HG02885 (cell line): ENCODE measurements around the gene NLRX1.
A peak's percentile ranks its signal among the peaks of the same experiment; 100 is the strongest.
"Not testable (repeated sequence)": the region's sequence is repeated elsewhere in the genome, so short reads cannot be mapped to it uniquely, and the experiment has no call there.

Experiments
- ATAC-seq: cut with Tn5 transposase; IDR thresholded peaks from one replicate; pipeline ENCODE4 v1.9.1; 2021; ENCODE audit warnings: mild to moderate bottlenecking; ENCODE audit not compliant: unreplicated experiment, poor library complexity

The NLRX1 gene

GRCh38 chr11:119152604-119153003 is 15.9 kb upstream of the NLRX1 start:
- no peak for ATAC-seq

- ATAC-seq: no peak
These were observed 15.3 kb upstream of the NLRX1 start for GRCh38 chr11:119153049-119153818.

GRCh38 chr11:119154178-119154577 is 14.3 kb upstream of the NLRX1 start:
- ATAC-seq: no peak

- no peak for ATAC-seq
These were observed 12.6 kb upstream of the NLRX1 start for GRCh38 chr11:119155733-119156492.

- ATAC-seq: no peak
These were observed 12.0 kb upstream of the NLRX1 start for GRCh38 chr11:119156496-119156895.

DNA sequence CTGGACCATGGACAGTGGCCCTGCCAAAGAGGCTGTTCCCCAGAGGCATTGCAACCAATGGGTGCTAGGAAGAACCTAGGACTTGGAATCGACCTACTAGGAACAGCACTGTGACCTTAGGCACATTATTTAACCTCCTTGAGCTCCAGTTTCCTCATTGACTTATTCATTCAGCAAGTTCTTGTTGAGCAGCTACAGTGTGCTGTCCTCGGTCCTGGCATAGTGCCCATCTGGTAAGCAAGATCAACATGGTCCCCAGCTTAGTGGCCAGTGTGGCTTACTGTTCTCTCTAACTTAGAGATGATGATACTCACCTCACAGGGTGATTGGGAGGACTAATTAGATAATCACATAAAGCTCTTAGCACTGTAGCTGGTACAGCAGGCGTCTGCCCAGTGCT is 11.5 kb upstream of the NLRX1 start:
- no peak for ATAC-seq

- no peak for ATAC-seq
These were observed 10.1 kb upstream of the NLRX1 start for GRCh38 chr11:119158467-119158866.

GRCh38 chr11:119160151-119160550 is 8.4 kb upstream of the NLRX1 start:
- ATAC-seq: no peak

DNA sequence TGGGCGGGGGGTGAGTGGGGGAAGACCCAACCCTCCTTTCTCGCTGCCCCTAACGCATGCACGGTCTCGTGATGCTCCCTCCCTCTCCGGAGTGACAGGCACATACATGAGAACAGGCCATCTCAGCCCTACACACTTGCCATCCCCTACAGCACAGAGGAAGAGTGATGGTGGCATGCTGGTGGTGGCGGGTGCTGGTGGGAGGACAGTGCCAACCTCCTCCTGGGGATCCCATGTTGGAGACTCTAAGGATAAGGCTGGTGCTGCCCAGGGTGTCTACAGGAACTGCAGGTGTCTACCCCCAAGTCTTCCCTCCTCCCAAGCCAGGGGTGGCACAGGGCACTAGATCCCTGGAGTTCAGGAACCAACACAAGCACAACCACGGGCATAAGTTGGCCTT is 6.7 kb upstream of the NLRX1 start:
- ATAC-seq: no peak

DNA sequence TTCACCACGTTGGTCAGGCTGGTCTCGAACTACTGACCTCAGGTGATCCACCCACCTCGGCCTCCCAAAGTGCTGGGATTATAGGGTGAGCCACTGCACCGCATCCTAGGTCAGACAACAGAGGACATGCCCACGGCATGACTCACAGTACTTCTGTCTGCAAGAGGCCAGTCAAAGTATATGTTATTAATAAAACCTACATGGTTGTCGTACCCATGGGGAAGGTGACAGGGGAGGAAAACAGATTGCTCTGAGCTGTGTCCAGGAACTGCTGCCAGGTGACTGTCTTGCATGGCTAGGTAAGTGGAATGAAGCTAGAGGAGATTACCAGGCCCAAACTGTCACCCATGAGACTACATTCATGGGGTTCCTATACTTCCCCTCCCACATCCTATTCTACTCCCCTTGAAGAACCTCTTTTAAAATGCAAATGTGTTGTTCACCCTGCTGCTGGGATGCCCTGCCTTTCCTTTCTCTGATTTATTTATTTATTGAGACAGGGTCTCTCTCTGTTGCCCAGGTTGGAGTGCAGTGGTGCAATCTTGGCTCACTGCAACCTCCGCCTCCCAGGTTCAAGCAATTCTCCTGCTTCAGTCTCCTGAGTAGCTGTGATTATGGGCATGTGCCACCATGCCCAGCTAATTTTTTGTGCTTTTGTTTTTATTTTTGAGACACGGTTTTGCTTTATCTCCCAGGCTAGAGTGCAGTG is 2.0 kb upstream of the NLRX1 start:
- no peak for ATAC-seq

DNA sequence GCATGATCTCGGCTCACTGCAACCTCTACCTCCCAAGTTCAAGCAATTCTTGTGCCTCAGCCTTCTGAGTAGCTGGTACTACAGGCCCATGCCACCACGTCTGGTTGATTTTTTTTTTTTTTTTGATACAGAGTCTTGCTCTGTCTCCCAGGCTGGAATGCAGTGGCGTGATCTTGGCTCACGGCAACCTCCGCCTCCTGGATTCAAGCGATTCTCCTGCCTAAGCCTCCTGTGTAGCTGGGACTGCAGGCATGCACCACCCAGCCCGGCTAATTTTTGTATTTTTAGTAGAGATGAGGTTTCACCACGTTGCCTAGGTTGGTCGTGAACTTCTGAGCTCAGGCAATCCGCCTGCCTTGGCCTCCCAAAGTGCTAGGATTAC is 1.5 kb upstream of the NLRX1 start:
- ATAC-seq: not testable (repeated sequence)

DNA sequence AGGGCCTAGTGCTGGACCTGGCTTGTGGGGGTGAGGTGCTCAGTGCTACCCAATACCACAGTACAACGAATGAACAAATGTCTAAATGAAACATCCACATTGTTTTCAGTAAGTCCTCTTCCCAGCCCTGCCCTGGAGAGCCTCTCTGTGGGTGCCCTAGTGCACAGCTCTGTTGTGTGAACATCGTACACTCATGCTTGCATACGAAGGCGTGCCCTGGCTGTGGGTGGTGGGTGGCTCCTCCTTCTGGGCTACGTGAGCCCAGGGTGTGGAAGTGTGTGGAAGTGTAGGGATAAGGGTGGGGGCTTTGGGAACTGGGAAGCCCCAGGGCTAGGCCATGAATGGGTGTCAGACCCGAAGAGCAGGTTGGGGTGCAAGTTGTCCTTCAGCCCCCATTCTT is 592 bp upstream of the NLRX1 start:
- no peak for ATAC-seq

DNA sequence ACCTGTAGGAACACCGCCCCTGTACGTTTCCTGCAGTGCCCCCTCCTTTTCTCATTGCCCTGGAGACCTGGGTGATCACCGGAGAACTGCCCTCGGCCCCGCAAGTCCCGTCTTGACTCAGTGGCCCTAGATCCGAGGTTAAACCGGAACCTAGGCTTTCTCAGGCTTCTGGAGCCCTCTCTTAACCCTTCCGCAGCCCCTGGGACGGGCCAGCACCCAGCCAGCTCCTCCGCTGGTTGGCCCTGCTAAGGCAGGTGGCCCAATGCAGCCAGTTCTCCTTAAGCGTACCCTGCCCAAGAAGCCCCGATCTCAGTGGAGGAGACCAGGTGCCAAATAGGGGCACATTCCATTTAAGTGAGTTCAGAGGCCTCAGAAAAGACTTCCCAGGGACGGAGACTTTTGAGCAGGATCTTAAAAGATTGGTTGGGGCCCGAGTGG is 776 bp downstream of the NLRX1 start:
- ATAC-seq: peak; percentile 30

- no peak for ATAC-seq
These were observed 4.0 kb downstream of the NLRX1 start for GRCh38 chr11:119172513-119172912.

- no peak for ATAC-seq
These were observed 4.9 kb downstream of the NLRX1 start for GRCh38 chr11:119173453-119173852.

DNA sequence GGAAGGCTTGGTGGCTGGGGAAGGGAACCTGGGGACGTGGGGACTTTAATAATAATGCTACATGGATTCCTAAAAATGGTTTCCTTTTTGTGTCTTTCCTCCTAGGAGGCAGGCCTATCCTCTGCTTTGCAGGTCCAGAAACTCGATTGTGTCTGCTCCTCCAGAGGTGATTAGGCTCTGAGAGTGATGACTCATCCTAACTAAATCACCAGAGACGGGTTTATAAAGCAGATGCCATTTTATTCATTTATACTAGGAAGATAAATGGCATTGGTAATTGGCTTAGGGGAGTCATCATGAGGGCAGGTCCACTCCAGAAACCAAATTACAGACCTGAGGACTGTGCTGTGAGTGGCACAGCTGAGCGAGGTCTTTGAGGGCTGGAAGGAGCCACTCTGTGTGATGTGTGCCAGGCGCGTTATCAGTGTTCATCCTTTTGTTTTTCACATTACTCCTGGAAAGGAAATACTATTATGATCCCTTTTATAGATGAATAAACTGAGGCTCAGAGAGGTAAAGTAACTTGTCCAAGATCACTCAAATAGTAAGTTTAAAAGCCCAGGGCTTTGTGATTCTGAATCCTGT is 7.1 kb downstream of the NLRX1 start:
- ATAC-seq: no peak

- ATAC-seq: no peak
These were observed 9.7 kb downstream of the NLRX1 start for GRCh38 chr11:119178166-119178680.

DNA sequence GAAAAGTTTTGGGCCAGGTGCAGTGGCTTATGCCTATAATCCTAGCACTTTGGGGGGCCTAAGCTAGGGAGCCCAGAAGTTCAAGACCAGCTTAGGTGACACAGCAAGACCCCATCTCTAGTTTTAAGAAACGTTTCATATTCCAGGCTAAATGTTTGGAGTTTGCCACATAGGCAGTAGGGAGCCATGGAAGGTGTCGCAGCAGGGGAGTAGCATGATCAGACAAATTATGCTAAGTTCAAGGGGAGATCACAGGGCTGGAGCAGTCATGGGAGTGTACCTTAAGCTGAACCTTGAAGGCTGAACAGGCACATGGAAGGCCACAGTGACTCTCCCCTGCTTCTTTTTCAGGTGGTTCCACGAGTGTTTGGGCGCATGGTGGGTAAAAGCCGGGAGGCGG is 10.8 kb downstream of the NLRX1 start:
- ATAC-seq: no peak

DNA sequence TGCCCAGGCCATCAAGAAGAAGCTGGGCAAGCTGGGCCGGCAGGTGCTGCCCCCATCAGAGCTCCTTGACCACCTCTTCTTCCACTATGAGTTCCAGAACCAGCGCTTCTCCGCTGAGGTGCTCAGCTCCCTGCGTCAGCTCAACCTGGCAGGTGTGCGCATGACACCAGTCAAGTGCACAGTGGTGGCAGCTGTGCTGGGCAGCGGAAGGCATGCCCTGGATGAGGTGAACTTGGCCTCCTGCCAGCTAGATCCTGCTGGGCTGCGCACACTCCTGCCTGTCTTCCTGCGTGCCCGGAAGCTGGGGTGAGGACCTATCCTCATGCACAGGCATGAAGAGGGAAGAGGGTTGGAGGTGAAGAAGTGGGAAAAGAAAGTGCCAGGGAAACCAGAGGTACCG is 11.5 kb downstream of the NLRX1 start:
- ATAC-seq: no peak
